A549 (cell line): ENCODE measurements around the gene PGAP1. TPM values are rescaled to one million over a fixed set of nuclear protein-coding genes. Genes with fewer than 3 reads are reported as not detected.

Experiments used
- ATAC-seq, 2 experiments: fragments of 200-7000 bp in 1 of 2; fragments of >200 bp in 1 of 2; cut with Nextera tagmentation in 1 of 2; cut with Tn5 transposase in 1 of 2; 3 replicates each; pipeline versions ENCODE4 v1.8.0 to v1.9.1; 2018 to 2020; ENCODE audit warnings: mild to moderate bottlenecking in 1 of 2, moderate library complexity in 1 of 2
- CTCF ChIA-PET: fragments of 300-600 bp; sonication (Branson Sonifier 250); formaldehyde crosslinking; extraction: SDS; loops from one replicate; lab custom pipeline; 2021; ENCODE audit warnings: antibody characterized with exemption, inconsistent platforms; lab: Yijun Ruan, JAX
- POLR2A ChIA-PET: fragments of 350-600 bp; formaldehyde crosslinking; extraction: SDS; loops from one replicate; lab custom pipeline; 2021; ENCODE audit warnings: antibody characterized with exemption, inconsistent platforms; lab: Yijun Ruan, JAX
- DNase-seq, 2 experiments: peaks; one replicate each; pipeline versions ENCODE4 v3.0.0 to v3.0.0-alpha.2; 2011 to 2016; ENCODE audit warnings: low read depth in 1 of 2, low spot score in 1 of 2
- FAIRE-seq: peaks from 2 replicates; lab custom pipeline; 2011; peaks lifted over from hg19 to GRCh38; lab: Jason Lieb, UNC
- H3K27ac ChIP-seq, 2 experiments: fragments of >200 bp; sonication (Bioruptor Twin); formaldehyde crosslinking; 3 replicates each; pipeline ENCODE4 v1.5.1; 2016 to 2017
- H3K4me1 ChIP-seq: fragments of >200 bp; sonication (Bioruptor Twin); formaldehyde crosslinking; 3 replicates; pipeline ENCODE4 v1.6.1; 2016
- H3K4me2 ChIP-seq: fragments of >200 bp; sonication (Bioruptor Twin); formaldehyde crosslinking; 3 replicates; pipeline ENCODE4 v1.6.1; 2016
- H3K4me3 ChIP-seq: fragments of >200 bp; sonication (Bioruptor Twin); formaldehyde crosslinking; 3 replicates; pipeline ENCODE4 v1.5.1; 2016
- H3K9me3 ChIP-seq: fragments of >200 bp; sonication (Bioruptor Twin); formaldehyde crosslinking; 3 replicates; pipeline ENCODE4 v1.6.1; 2016
- BHLHE40 ChIP-seq: IDR thresholded peaks from 2 replicates; pipeline ENCODE4 v1.6.1; 2012; ENCODE audit warnings: low read depth, low read length, inconsistent platforms
- CBX2 ChIP-seq: fragments of 200-600 bp; sonication (generic); IDR thresholded peaks from 2 replicates; pipeline ENCODE4 v1.6.1; 2016; ENCODE audit warnings: low read depth, mild to moderate bottlenecking, borderline replicate concordance
- CBX8 ChIP-seq: fragments of 200-600 bp; sonication (generic); IDR thresholded peaks from 2 replicates; pipeline ENCODE4 v1.6.1; 2016
- CEBPB ChIP-seq, 2 experiments: fragments of >200 bp in 1 of 2; sonication (Bioruptor Twin) in 1 of 2; formaldehyde crosslinking in 1 of 2; IDR thresholded peaks; 2 replicates each; pipeline ENCODE4 v1.6.1; 2012 to 2016
- CHD4 ChIP-seq: fragments of 200-600 bp; sonication (generic); IDR thresholded peaks from 2 replicates; pipeline ENCODE4 v1.6.1; 2016; ENCODE audit warnings: antibody characterized with exemption, mild to moderate bottlenecking, borderline replicate concordance
- FOSL2 ChIP-seq, 2 experiments: fragments of 450-650 bp in 1 of 2; fragments of >200 bp in 1 of 2; sonication (Bioruptor Twin) in 1 of 2; formaldehyde crosslinking; IDR thresholded peaks; 2 replicates each; pipeline versions ENCODE4 v1.5.0 to v1.6.1; 2016 to 2020; ENCODE audit warnings: mild to moderate bottlenecking in 1 of 2, moderate library complexity in 1 of 2
- FOXS1 ChIP-seq: fragments of 250-450 bp; sonication (Bioruptor Pico); IDR thresholded peaks from 2 replicates; pipeline ENCODE4 v1.5.0; 2020; ENCODE audit warnings: mild to moderate bottlenecking, moderate library complexity
- HOXA7 ChIP-seq: fragments of 250-450 bp; sonication (Bioruptor Pico); IDR thresholded peaks from 2 replicates; pipeline ENCODE4 v1.5.0; 2020; ENCODE audit warnings: mild to moderate bottlenecking, moderate library complexity
- HOXB5 ChIP-seq: fragments of 250-450 bp; sonication (Bioruptor Pico); IDR thresholded peaks from 2 replicates; pipeline ENCODE4 v1.5.0; 2020; ENCODE audit warnings: mild to moderate bottlenecking, moderate library complexity
- JUN ChIP-seq, 2 experiments: fragments of >200 bp; sonication (Bioruptor Twin); formaldehyde crosslinking; IDR thresholded peaks; 2 replicates in 1 of 2; 3 replicates in 1 of 2; pipeline ENCODE4 v1.6.1; 2016 to 2017
- JUNB ChIP-seq: fragments of >200 bp; sonication (Bioruptor Twin); formaldehyde crosslinking; IDR thresholded peaks from 2 replicates; pipeline ENCODE4 v1.6.1; 2016
- KDM1A ChIP-seq: fragments of 200-600 bp; sonication (generic); IDR thresholded peaks from 2 replicates; pipeline ENCODE4 v1.6.1; 2016; ENCODE audit warnings: low read depth, mild to moderate bottlenecking
- KDM5A ChIP-seq: fragments of 200-600 bp; sonication (generic); IDR thresholded peaks from 2 replicates; pipeline ENCODE4 v1.6.1; 2016; ENCODE audit warnings: antibody characterized with exemption, mild to moderate bottlenecking
- MAZ ChIP-seq: fragments of 150-350 bp; IDR thresholded peaks from 2 replicates; pipeline ENCODE4 v1.6.1; 2014; ENCODE audit warnings: antibody characterized with exemption, low read depth, low read length, borderline replicate concordance
- NFE2L2 ChIP-seq: fragments of 150-350 bp; conservative IDR thresholded peaks from 2 replicates; pipeline ENCODE4 v1.6.1; 2014; ENCODE audit warnings: low read length
- PHF8 ChIP-seq: fragments of 200-600 bp; sonication (generic); IDR thresholded peaks from 2 replicates; pipeline ENCODE4 v1.6.1; 2016; ENCODE audit warnings: low read depth, mild to moderate bottlenecking, antibody characterized with exemption, moderate library complexity, borderline replicate concordance
- POLR2AphosphoS2 ChIP-seq: conservative IDR thresholded peaks from 2 replicates; pipeline ENCODE4 v1.6.1; 2012; ENCODE audit warnings: low read length, improper control_type of control experiment, inconsistent platforms
- RAD21 ChIP-seq, 2 experiments: fragments of >200 bp in 1 of 2; sonication (Bioruptor Twin) in 1 of 2; formaldehyde crosslinking in 1 of 2; IDR thresholded peaks in 1 of 2; conservative IDR thresholded peaks in 1 of 2; 2 replicates in 1 of 2; 3 replicates in 1 of 2; pipeline ENCODE4 v1.6.1; 2012 to 2018; ENCODE audit warnings: inconsistent platforms in 1 of 2
- RCOR1 ChIP-seq: fragments of 150-350 bp; IDR thresholded peaks from 2 replicates; pipeline ENCODE4 v1.6.1; 2014; ENCODE audit warnings: antibody characterized with exemption, low read length, low read depth
- RNF2 ChIP-seq: fragments of 200-600 bp; sonication (generic); IDR thresholded peaks from 2 replicates; pipeline ENCODE4 v1.6.1; 2016; ENCODE audit warnings: low read depth, mild to moderate bottlenecking, antibody characterized with exemption, moderate library complexity, borderline replicate concordance
- TP53 ChIP-seq: fragments of 250-450 bp; sonication (Bioruptor Pico); IDR thresholded peaks from 2 replicates; pipeline ENCODE4 v1.5.0; 2021; ENCODE audit warnings: mild to moderate bottlenecking, moderate library complexity
- WGBS: methylation state at CpG from one replicate; pipeline ENCODE4 v1.1.6; 2017; ENCODE audit errors: missing lambda C conversion rate; 5-methylcytosine and 5-hydroxymethylcytosine counted together
- polyA plus RNA-seq, 4 experiments: library from polyadenylated mRNA; depleted of rRNA in 3 of 4; stranded (reverse); fragments of >200 nt; fragmentation: RNase III in 1 of 4; extraction: RNeasy Plus Mini Kit Qiagen cat#74134 plus additional on column Dnase treatment in 1 of 4; gene quantifications; 2 replicates in 3 of 4; 3 replicates in 1 of 4; pipeline ENCODE4 v1.2.3, GENCODE V29; 2011 to 2017
- TF ChIP-seq, protein P1 (sequence below): fragments of 450-650 bp; IDR thresholded peaks from 2 replicates; pipeline ENCODE4 v1.6.1; 2014; ENCODE audit warnings: antibody characterized with exemption
- TF ChIP-seq, protein P2 (sequence below): IDR thresholded peaks from 2 replicates; pipeline ENCODE4 v1.6.1; 2012
- TF ChIP-seq, protein P3 (sequence below): IDR thresholded peaks from 2 replicates; pipeline ENCODE4 v1.6.1; 2012

PGAP1 gene
- polyA plus RNA-seq, 2 of the 4 experiments (the other 2 are of a cell fraction), result 3.5 to 9.3 TPM

DNA sequence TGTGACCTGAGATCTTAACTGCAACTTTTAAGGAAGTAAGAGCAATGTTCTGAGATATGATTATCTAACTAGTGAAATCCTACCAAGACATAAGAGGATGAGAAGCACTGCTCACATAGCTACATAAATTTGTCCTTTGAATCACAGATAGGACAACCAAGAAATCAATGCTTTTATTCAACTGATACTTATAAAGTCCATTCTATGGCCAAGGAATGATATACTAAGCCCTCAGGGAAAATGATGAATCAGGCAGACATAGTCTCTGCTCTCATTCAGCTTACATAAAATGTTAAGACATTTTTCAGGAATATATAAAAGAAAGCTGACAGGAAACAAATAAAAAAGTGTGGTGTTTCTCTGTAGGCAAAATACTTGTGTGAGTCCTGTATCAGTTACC lies 39.1 kb downstream of the PGAP1 start:
- no peak overlapping the region for H3K4me3 ChIP-seq
- no peak overlapping the region for H3K4me2 ChIP-seq
- FAIRE-seq (no peak), ATAC-seq (no peak), DNase-seq (no peak)
- no peak overlapping the region for H3K27ac ChIP-seq
- CTCF ChIA-PET, result interaction anchor here (0.6 kb wide), 1 partner anchor 16 kb away, joined by 3 read pairs; no protein-coding TSS in a partner anchor
- TF ChIP-seq RCOR1, result no peak
- TF ChIP-seq CHD4, result no peak
- no peak for TF ChIP-seq BHLHE40
- TF ChIP-seq, protein P1, sequence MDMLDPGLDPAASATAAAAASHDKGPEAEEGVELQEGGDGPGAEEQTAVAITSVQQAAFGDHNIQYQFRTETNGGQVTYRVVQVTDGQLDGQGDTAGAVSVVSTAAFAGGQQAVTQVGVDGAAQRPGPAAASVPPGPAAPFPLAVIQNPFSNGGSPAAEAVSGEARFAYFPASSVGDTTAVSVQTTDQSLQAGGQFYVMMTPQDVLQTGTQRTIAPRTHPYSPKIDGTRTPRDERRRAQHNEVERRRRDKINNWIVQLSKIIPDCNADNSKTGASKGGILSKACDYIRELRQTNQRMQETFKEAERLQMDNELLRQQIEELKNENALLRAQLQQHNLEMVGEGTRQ, result no peak
- TF ChIP-seq CEBPB (IDR thresholded peaks at IDR 0.05), result no peak
- TF ChIP-seq CBX8, result no peak
- no peak for TF ChIP-seq JUNB
- TF ChIP-seq, protein P2, sequence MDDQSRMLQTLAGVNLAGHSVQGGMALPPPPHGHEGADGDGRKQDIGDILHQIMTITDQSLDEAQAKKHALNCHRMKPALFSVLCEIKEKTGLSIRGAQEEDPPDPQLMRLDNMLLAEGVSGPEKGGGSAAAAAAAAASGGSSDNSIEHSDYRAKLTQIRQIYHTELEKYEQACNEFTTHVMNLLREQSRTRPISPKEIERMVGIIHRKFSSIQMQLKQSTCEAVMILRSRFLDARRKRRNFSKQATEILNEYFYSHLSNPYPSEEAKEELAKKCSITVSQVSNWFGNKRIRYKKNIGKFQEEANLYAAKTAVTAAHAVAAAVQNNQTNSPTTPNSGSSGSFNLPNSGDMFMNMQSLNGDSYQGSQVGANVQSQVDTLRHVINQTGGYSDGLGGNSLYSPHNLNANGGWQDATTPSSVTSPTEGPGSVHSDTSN, result no peak
- TF ChIP-seq HOXA7, result no peak
- no peak for TF ChIP-seq KDM1A
- TF ChIP-seq JUN (IDR thresholded peaks at IDR 0.05), result no peak
- H3K4me1 ChIP-seq, result no peaks in the 10 kb centered on the region
- POLR2A ChIA-PET, result no interaction called here
- no peaks in the 10 kb centered on the region for H3K9me3 ChIP-seq

DNA sequence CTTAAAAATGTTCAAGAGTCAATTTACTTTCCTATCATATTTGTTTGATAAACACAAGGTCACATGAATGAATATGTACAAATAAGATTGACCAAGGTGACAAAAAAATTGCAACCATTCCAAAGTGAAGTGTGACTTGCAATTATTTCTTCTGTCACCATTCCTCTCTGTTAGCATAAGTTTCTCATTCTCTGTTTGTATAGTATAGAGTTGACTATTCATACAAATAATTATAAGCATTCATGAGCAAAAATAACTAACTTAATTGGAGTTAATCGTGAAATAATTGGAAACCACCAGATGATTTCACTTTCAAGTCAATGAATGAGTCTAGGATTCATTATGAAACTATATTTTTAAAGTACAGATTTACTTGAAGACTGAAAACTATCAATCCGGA lies 42.1 kb downstream of the PGAP1 start:
- Histone ChIP-seq H3K4me3 (no peak overlapping the region), H3K9me3 (no peaks in the 10 kb centered on the region), H3K27ac (no peak overlapping the region), H3K4me2 (no peak overlapping the region), H3K4me1 (no peaks in the 10 kb centered on the region)
- 77% methylated on average over 2 of the region's 2 CpGs for WGBS
- FAIRE-seq (no peak), DNase-seq (no peak), ATAC-seq (no peak)
- TF ChIP-seq RNF2 (no peak), KDM5A (no peak), PHF8 (no peak), RAD21 (conservative IDR thresholded peaks at IDR 0.05 in 1 of 2, IDR thresholded peaks at IDR 0.05 in 1 of 2) (no peak), NFE2L2 (0 out of 2 replicates have a peak, but pooled peaks have one; percentile 29), FOSL2 (IDR thresholded peaks at IDR 0.05) (no peak), FOSL2 (CRISPR knock-in tag; IDR thresholded peaks at IDR 0.05) (no peak)
- TF ChIP-seq, protein P3, sequence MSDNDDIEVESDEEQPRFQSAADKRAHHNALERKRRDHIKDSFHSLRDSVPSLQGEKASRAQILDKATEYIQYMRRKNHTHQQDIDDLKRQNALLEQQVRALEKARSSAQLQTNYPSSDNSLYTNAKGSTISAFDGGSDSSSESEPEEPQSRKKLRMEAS, result no peak
- POLR2A ChIA-PET, result no interaction called here
- CTCF ChIA-PET, result no interaction called here

DNA sequence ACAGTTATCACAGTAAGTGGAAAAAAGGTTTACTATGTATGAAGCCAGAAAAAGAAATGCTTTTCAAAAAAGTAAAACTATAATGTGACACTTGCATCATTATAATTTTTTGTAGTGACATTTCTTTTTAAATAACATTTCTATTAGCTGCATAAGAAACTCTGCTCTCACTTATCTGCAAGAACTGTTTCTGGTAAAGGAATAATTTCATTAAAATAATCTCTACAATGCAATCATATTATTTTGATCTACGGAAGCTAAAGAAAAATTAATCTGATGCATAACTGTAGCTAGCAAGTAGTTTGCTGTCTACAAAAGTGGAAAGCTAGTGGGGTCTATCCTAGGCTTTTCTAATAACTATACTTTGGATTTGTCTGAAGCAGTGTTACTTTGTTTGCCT lies 50.1 kb downstream of the PGAP1 start:
- 98% methylated on average over 1 of the region's 1 CpG for WGBS
- ChIA-PET CTCF (no interaction called here), POLR2A (no interaction called here)
- Histone ChIP-seq H3K4me2 (no peak overlapping the region), H3K9me3 (no peaks in the 10 kb centered on the region), H3K4me3 (no peak overlapping the region), H3K4me1 (no peaks in the 10 kb centered on the region), H3K27ac (no peak overlapping the region)
- ATAC-seq (no peak), DNase-seq (no peak), FAIRE-seq (no peak)
- TF ChIP-seq MAZ (no peak), CBX2 (no peak)

GRCh38 chr2:196875414-196875813 lies 51.1 kb downstream of the PGAP1 start:
- WGBS, result 83% methylated on average over 1 of the region's 1 CpG
- Histone ChIP-seq H3K27ac (no peak overlapping the region), H3K9me3 (no peaks in the 10 kb centered on the region), H3K4me3 (no peak overlapping the region), H3K4me1 (no peaks in the 10 kb centered on the region), H3K4me2 (no peak overlapping the region)
- DNase-seq (no peak), ATAC-seq (no peak), FAIRE-seq (no peak)
- ChIA-PET POLR2A (no interaction called here), CTCF (no interaction called here)
- TF ChIP-seq MAZ (no peak), TP53 (CRISPR knock-in tag) (no peak), FOXS1 (CRISPR knock-in tag) (no peak), HOXB5 (CRISPR knock-in tag) (no peak), HOXA7 (no peak), POLR2AphosphoS2 (no peak)
